HG02759 (cell line): ENCODE measurements around the gene STPG1.

Experiments
- ATAC-seq: cut with Tn5 transposase; IDR thresholded peaks from one replicate; pipeline ENCODE4 v1.9.1; 2021; ENCODE audit warnings: mild to moderate bottlenecking, moderate library complexity; ENCODE audit not compliant: unreplicated experiment

The STPG1 gene

GRCh38 chr1:24400065-24400464 is 13.5 kb downstream of the STPG1 start:
- no peak for ATAC-seq

GRCh38 chr1:24393892-24394291 is 19.7 kb downstream of the STPG1 start:
- no peak for ATAC-seq

- ATAC-seq = no peak
Measured at GRCh38 chr1:24392982-24393650, 20.5 kb downstream of the STPG1 start.

GRCh38 chr1:24392604-24392946 is 21.0 kb downstream of the STPG1 start:
- ATAC-seq = no peak

- peak; percentile 69 for ATAC-seq
Measured at GRCh38 chr1:24391882-24392603, 21.5 kb downstream of the STPG1 start.

GRCh38 chr1:24390924-24391782 is 22.4 kb downstream of the STPG1 start:
- ATAC-seq = no peak

- ATAC-seq = no peak
Measured at GRCh38 chr1:24389231-24389678, 24.3 kb downstream of the STPG1 start.

- no peak for ATAC-seq
Measured at GRCh38 chr1:24388331-24388885, 25.2 kb downstream of the STPG1 start.

GRCh38 chr1:24387636-24388175 is 25.9 kb downstream of the STPG1 start:
- ATAC-seq = no peak

- no peak for ATAC-seq
Measured at GRCh38 chr1:24386931-24387330, 26.7 kb downstream of the STPG1 start.

- ATAC-seq = no peak
Measured at GRCh38 chr1:24386241-24386640, 27.3 kb downstream of the STPG1 start.

GRCh38 chr1:24385160-24385940 is 28.2 kb downstream of the STPG1 start:
- ATAC-seq = no peak

- no peak for ATAC-seq
Measured at GRCh38 chr1:24384251-24385090, 29.1 kb downstream of the STPG1 start.

- ATAC-seq = no peak
Measured at GRCh38 chr1:24383381-24383940, 30.1 kb downstream of the STPG1 start.

- ATAC-seq = no peak
Measured at GRCh38 chr1:24382165-24382577, 31.4 kb downstream of the STPG1 start.

GRCh38 chr1:24381256-24381655 is 32.3 kb downstream of the STPG1 start:
- ATAC-seq = no peak

GRCh38 chr1:24380508-24380907 is 33.1 kb downstream of the STPG1 start:
- no peak for ATAC-seq

GRCh38 chr1:24379733-24380315 is 33.8 kb downstream of the STPG1 start:
- no peak for ATAC-seq
